DMS153 (cell line): ENCODE measurements around the gene MNS1.
"Not testable (repeated sequence)": the region's sequence is repeated elsewhere in the genome, so short reads cannot be mapped to it uniquely, and the experiment has no call there.

Experiments
- DNase-seq: peaks from one replicate; lab custom pipeline; 2025; lab: John Stamatoyannopoulos, UW

Gene MNS1

GRCh38 chr15:56464893-56465520 lies at the start of gene MNS1:
TSS of gene MNS1 (minus strand) at chr15:56465137. CDS start at chr15:56464972, 165 bp downstream.
- peak; percentile 89 for DNase-seq

DNA sequence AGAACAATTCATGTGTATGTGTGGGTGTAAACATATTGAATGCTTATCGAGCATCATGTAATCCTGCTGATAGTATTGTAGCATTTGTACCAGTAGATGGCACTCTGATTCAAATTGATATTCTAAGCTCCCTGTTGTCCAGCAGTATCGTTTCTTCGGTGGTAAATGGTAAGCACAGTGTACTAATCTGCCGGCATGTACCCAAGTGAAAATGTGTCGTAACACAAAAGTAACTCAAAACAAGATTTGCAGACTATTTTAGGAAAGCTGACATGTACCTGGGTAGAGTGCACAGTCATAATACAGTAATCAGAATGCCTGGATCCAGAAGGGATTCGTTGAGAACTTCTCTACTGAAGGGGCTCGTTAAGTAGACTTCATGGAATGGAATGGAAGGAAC lies 31.7 kb upstream of the MNS1 start:
- DNase-seq: no peak

DNA sequence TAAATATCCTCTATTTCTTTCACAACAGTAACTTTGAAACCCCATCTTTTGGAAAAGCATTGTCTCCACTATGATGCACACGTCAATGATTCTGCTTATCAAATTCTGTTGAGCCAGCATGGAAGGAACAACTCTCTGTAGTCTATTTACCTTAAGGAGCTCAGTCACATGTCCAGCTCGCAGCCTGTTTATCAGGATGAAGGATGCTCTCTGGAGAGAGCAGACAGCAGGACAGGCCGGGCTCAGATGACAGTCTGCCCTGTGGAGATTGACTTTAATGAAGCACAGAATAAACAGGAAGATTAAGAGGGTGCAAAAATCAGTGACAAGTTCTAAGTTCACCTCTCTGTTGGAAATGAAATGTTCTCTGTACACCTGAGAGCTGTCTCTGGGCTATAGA lies 30.6 kb upstream of the MNS1 start:
- no peak for DNase-seq

DNA sequence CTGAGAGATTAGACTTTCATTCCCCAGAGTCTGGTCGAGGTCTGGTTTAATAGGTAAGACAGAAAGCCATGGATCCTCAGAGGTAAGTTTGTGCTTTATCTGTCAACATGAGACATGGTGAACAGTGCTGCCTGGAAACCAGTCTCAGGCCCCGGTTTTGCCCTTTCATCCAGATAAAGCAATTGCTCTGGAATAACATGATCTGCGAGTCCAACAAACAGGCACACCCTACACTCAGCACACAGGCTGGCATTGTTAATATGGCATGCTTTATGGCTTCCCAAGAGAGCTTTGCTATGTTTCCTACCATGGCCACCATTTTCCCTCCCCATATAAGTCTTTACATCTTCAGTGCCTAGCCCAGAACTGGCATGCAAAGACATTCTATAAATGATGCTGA lies 30.1 kb upstream of the MNS1 start:
- no peak for DNase-seq

GRCh38 chr15:56492791-56493555 lies 28.0 kb upstream of the MNS1 start:
- no peak for DNase-seq

DNA sequence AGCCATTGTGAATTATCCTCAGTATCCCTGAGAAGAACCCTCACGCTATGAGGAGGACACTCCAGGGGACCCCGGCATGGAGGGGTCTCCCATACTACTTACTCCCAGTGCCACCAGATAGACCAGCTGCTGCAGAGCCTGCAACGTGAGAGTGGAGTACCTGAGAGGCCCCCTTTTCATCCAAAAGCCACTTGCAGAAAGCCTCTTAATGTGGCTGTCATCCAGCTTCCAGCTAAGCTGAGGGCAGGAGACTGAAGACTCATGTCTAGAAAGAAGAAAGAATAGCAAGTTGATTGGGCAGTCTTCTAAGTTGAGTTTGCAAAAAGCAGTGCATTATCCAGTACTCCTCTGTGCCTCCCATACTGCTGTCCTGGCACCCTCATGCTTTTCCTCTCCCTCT lies 27.3 kb upstream of the MNS1 start:
- no peak for DNase-seq

- no peak for DNase-seq
Measured at GRCh38 chr15:56491110-56491722, 26.3 kb upstream of the MNS1 start.

DNA sequence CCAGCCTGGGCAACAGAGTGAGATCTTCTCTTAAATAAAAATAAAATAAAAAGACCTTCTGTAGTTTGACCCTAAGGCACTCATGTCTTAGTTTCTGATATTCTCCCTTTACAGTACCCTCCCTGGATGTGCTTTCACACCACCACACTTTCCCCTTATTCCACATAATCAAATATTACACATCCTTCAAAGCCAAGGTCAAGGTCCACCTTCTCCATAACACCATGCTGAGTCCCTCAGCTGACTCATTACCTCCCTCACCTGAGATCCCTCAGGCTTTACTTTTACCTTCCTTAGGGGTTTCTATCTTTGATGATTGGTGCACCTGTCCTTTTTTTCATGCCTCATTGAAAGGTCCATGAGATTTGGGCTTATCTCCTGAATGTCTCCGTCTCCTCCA lies 25.5 kb upstream of the MNS1 start:
- DNase-seq: no peak

DNA sequence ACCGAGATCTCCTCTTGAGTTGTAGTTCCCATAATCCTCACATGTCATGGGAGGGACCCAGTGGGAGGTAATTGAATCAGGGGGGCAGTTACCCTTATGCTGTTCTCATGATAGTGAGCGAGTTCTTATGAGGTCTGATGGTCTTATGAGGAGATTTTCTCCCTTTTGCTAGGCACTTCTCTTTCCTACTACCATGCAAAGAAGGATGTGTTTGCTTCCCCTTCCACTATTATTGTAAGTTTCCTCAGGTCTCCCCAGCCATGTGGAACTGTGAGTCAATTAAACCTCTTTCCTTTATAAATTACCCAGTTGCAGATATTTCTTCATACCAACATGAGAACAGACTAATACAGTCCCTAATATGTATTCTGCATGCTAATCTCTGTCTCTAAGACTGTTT lies 21.3 kb upstream of the MNS1 start:
- DNase-seq: not testable (repeated sequence)

- DNase-seq: not testable (repeated sequence)
Measured at GRCh38 chr15:56485426-56485825, 20.5 kb upstream of the MNS1 start.

DNA sequence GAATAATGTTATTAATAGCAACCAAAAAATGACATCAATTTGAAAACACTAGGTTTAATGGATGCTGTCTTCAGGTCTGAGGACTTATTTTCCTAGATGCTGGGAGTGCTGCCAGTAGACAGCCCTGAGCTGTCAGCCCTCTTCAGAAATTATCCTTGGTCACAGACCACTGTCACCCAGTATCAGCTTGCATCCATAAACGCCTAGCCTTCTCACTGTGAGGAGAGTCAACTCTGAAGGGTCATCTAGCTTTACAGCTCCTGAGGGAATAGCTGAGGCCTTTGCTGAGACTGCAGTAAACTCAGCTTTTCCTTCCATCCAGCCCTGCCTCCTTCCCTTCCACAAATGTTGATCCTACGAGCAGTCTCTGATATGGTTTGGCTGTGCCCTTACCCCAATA lies 19.4 kb upstream of the MNS1 start:
- DNase-seq: no peak

- DNase-seq: no peak
Measured at GRCh38 chr15:56475351-56475750, 10.4 kb upstream of the MNS1 start.

DNA sequence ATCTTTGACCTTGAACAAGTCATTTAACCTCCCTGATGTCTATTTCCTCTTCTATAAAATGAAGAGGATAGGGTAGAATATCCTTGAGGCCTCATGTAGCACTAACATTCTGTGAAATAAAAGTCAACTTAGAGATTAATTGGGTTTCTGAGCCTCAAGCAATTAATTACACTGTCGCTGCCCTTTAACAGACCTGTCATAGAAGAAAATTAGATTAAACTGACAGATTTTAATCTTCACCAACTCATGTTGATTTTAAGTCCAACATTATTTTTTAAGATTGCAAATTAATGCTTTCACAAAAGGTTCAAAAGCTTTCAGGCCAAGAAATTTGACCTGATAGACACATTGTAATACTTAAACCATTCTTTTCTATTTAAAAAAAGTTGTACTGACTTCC lies 8.1 kb upstream of the MNS1 start:
- DNase-seq: no peak

- no peak for DNase-seq
Measured at GRCh38 chr15:56472278-56472677, 7.3 kb upstream of the MNS1 start.

- DNase-seq: no peak
Measured at GRCh38 chr15:56471440-56472069, 6.6 kb upstream of the MNS1 start.

DNA sequence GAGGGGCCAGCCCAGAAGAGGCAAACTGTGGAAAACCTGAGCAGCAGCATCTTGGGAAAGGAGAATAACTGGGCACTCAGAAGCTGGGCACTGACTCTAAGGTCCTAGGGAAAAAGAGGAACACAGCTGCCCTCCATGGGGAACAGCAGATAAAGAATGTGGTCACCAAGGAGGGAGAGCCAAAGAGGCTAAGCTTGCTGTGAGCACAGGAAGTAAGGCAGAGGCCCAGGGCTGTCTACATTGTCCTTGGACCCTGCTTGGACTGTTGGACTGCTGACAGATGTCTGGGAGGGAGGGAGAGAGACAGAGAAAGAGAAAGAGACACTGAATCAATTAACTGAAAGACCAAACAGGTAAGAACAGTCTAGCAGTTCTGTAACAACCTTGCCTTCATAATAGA lies 4.5 kb upstream of the MNS1 start:
- no peak for DNase-seq

GRCh38 chr15:56468401-56468800 lies 3.5 kb upstream of the MNS1 start:
- DNase-seq: no peak

- DNase-seq: no peak
Measured at GRCh38 chr15:56467616-56468015, 2.7 kb upstream of the MNS1 start.

DNA sequence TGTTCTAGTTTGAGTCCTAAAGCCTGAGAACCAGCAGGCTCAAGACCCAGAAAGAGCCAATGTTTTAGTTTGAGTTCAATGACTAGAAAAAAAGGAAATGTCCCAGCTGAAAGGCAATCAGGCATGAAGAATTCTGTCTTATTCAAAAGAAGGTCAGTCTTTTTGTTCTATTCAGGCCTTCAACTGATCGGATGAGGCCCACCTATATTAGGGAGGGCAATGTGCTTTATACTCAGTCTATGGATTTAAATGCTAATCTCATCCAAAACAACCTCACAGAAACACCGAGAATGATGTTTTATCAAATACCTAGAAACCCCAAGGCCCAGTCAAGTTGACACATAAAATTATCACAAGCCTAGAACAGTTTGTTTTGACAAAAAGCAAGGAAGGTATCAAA lies 4.0 kb downstream of the MNS1 start:
- no peak for DNase-seq

DNA sequence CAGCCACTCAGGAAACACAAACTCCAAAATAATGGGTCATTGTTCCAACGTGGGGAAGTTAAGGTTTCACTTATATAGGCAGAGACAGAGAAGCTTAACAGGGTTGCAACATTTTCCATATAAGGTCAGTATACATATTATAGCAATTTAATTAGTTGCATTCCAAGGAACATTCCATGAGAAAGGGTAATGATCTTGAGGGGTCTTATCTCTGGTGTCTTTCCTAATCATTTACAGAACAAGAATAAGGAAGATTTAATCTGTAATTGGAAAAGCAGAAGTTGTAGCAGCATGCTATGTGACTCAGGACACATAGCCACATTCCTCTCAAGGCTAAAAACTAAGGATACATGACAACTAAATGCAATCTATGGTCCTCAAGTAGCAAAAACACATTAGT lies 4.9 kb downstream of the MNS1 start:
- DNase-seq: no peak

DNA sequence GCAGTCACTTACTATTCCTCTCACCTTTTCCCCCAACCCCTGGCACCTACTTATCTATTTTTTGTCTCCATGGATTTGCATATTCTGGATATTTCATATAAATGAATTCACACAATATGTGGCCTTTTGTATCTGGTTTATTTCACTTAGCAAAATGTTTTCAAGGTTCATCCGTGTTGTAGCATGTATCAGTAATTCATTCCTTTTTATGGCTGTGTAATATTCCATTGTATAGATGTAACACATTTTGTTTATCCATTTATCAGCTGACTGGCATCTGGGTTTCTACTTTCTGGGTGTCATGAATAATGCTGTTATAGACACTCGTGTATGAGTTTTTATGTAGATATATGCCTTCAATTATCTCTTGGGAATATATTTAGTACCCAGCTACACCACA lies 5.8 kb downstream of the MNS1 start:
- no peak for DNase-seq

DNA sequence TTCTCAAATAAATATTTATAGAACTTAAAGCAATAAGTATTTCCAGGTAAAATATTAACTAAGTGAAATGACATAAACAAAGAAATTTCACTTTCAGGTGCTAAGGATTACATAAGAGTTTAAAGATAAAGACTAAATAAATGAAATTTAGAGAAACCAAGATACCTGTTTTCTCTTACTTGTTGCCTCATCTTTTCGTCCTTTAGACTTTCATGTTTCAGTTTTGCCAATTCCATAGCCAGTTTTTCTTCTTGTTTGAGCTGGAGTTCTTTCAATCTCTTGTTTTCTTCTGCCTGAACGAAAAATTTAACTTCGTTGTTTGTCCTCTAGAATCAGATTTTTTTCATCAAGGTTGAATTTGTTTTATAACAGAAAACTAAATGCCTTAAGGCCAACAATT lies 8.7 kb downstream of the MNS1 start:
- DNase-seq: no peak

DNA sequence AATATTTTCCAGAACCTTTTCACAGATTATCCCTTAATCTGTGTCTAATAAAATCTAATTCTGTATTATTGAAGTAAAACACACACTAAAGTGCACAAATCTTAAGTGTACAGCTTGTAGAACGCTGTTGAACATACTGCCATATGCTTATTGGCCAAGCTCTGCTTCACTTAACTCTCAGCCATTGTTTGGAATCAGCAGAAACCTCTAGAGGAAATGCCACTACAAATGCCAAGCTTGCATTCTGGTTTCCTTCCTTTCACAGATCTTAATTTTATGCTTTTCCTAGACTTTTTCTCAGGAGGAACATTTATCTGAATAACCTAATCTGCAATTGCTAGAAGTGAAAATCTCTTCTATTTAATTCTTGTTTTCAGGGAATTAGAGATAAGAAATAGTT lies 10.1 kb downstream of the MNS1 start:
- DNase-seq: no peak
